Neuron (in vitro differentiated cells): ENCODE data around the gene KLHL6.
A peak's percentile ranks its signal among the peaks of the same experiment; 100 is the strongest.
"Not testable (repeated sequence)": the region's sequence is repeated elsewhere in the genome, so short reads cannot be mapped to it uniquely, and the experiment has no call there.

Source experiments
- H2AFZ ChIP-seq: one replicate; pipeline ENCODE4 v1.6.1; 2013; ENCODE audit warnings: low read depth, mild to moderate bottlenecking, inconsistent platforms, low read length, moderate library complexity
- H3K27me3 ChIP-seq: one replicate; pipeline ENCODE4 v1.6.1; 2013; ENCODE audit warnings: low read length; ENCODE audit not compliant: insufficient read depth
- H3K36me3 ChIP-seq: one replicate; pipeline ENCODE4 v1.6.1; 2013; ENCODE audit warnings: low read length; ENCODE audit not compliant: insufficient read depth
- H3K4me1 ChIP-seq: one replicate; pipeline ENCODE4 v1.6.1; 2013; ENCODE audit warnings: low read length; ENCODE audit not compliant: insufficient read depth
- H3K4me3 ChIP-seq: 2 replicates; pipeline ENCODE4 v1.5.1; 2013; ENCODE audit warnings: mild to moderate bottlenecking, low read length, moderate library complexity
- H3K9me3 ChIP-seq: one replicate; pipeline ENCODE4 v1.6.1; 2013; ENCODE audit warnings: low read length

Gene KLHL6

GRCh38 chr3:183581496-183582155 is 26.1 kb upstream of the KLHL6 start:
- H3K4me3 ChIP-seq: no peak overlapping the region
- no peak overlapping the region for H2AFZ ChIP-seq
- no peaks in the 10 kb centered on the region for H3K9me3 ChIP-seq
- H3K4me1 ChIP-seq: peaks cover 26% of the 10 kb centered on the region
- H3K36me3 ChIP-seq: no peaks in the 10 kb centered on the region
- no peaks in the 10 kb centered on the region for H3K27me3 ChIP-seq

GRCh38 chr3:183579967-183580900 is 24.7 kb upstream of the KLHL6 start:
- H3K4me1 ChIP-seq: peaks cover 29% of the 10 kb centered on the region
- H3K9me3 ChIP-seq: no peaks in the 10 kb centered on the region
- no peak overlapping the region for H3K4me3 ChIP-seq
- no peaks in the 10 kb centered on the region for H3K36me3 ChIP-seq
- no peaks in the 10 kb centered on the region for H3K27me3 ChIP-seq
- H2AFZ ChIP-seq: no peak overlapping the region

GRCh38 chr3:183578179-183578578 is 22.7 kb upstream of the KLHL6 start:
- H3K4me3 ChIP-seq: no peak overlapping the region
- no peaks in the 10 kb centered on the region for H3K27me3 ChIP-seq
- H3K36me3 ChIP-seq: no peaks in the 10 kb centered on the region
- no peaks in the 10 kb centered on the region for H3K9me3 ChIP-seq
- peaks cover 16% of the 10 kb centered on the region for H3K4me1 ChIP-seq
- H2AFZ ChIP-seq: no peak overlapping the region

GRCh38 chr3:183577346-183577745 is 21.8 kb upstream of the KLHL6 start:
- no peak overlapping the region for H2AFZ ChIP-seq
- no peak overlapping the region for H3K4me3 ChIP-seq
- H3K9me3 ChIP-seq: no peaks in the 10 kb centered on the region
- H3K27me3 ChIP-seq: no peaks in the 10 kb centered on the region
- H3K4me1 ChIP-seq: peaks cover 16% of the 10 kb centered on the region
- no peaks in the 10 kb centered on the region for H3K36me3 ChIP-seq

GRCh38 chr3:183576487-183577107 is 21.1 kb upstream of the KLHL6 start:
- Histone ChIP-seq H3K27me3 (no peaks in the 10 kb centered on the region), H3K36me3 (no peaks in the 10 kb centered on the region), H3K4me1 (peaks cover 15% of the 10 kb centered on the region), H3K9me3 (no peaks in the 10 kb centered on the region), H2AFZ (peak overlapping the region; percentile 83), H3K4me3 (peak overlapping the region; percentile 24)

- Histone ChIP-seq H3K27me3 (no peaks in the 10 kb centered on the region), H3K4me3 (no peak overlapping the region), H2AFZ (no peak overlapping the region), H3K4me1 (peaks cover 12% of the 10 kb centered on the region), H3K36me3 (no peaks in the 10 kb centered on the region), H3K9me3 (no peaks in the 10 kb centered on the region)
Measured at GRCh38 chr3:183572935-183573334, 17.4 kb upstream of the KLHL6 start.

GRCh38 chr3:183570191-183570590 is 14.7 kb upstream of the KLHL6 start:
- not testable (repeated sequence) for H3K27me3 ChIP-seq, H3K36me3 ChIP-seq, H3K9me3 ChIP-seq, H3K4me1 ChIP-seq, H3K4me3 ChIP-seq, H2AFZ ChIP-seq

- no peaks in the 10 kb centered on the region for H3K36me3 ChIP-seq
Measured at GRCh38 chr3:183566880-183567279, 11.4 kb upstream of the KLHL6 start.

GRCh38 chr3:183564046-183564445 is 8.5 kb upstream of the KLHL6 start:
- no peaks in the 10 kb centered on the region for H3K36me3 ChIP-seq
- H2AFZ ChIP-seq: no peak overlapping the region
- H3K9me3 ChIP-seq: no peaks in the 10 kb centered on the region
- no peaks in the 10 kb centered on the region for H3K27me3 ChIP-seq
- no peak overlapping the region for H3K4me3 ChIP-seq
- no peaks in the 10 kb centered on the region for H3K4me1 ChIP-seq

More at GRCh38 chr3:183566880-183567279, 11.4 kb upstream of the KLHL6 start:
- Histone ChIP-seq H3K4me3 (no peak overlapping the region), H2AFZ (no peak overlapping the region), H3K27me3 (no peaks in the 10 kb centered on the region), H3K9me3 (no peaks in the 10 kb centered on the region), H3K4me1 (no peaks in the 10 kb centered on the region)

- H3K9me3 ChIP-seq: no peaks in the 10 kb centered on the region
- no peaks in the 10 kb centered on the region for H3K27me3 ChIP-seq
Measured at GRCh38 chr3:183563536-183563874, 8.0 kb upstream of the KLHL6 start.

GRCh38 chr3:183560607-183561006 is 5.1 kb upstream of the KLHL6 start:
- no peaks in the 10 kb centered on the region for H3K36me3 ChIP-seq
- H3K27me3 ChIP-seq: no peaks in the 10 kb centered on the region
- H3K9me3 ChIP-seq: no peaks in the 10 kb centered on the region
- H3K4me3 ChIP-seq: no peak overlapping the region
- no peak overlapping the region for H2AFZ ChIP-seq
- no peaks in the 10 kb centered on the region for H3K4me1 ChIP-seq

More at GRCh38 chr3:183563536-183563874, 8.0 kb upstream of the KLHL6 start:
- Histone ChIP-seq H3K4me1 (no peaks in the 10 kb centered on the region), H3K4me3 (no peak overlapping the region), H3K36me3 (no peaks in the 10 kb centered on the region), H2AFZ (no peak overlapping the region)

GRCh38 chr3:183558495-183558894 is 3.0 kb upstream of the KLHL6 start:
- Histone ChIP-seq H3K4me1 (no peaks in the 10 kb centered on the region), H3K36me3 (no peaks in the 10 kb centered on the region), H3K4me3 (no peak overlapping the region), H3K27me3 (no peaks in the 10 kb centered on the region), H3K9me3 (no peaks in the 10 kb centered on the region), H2AFZ (no peak overlapping the region)

GRCh38 chr3:183556722-183557121 is 1.2 kb upstream of the KLHL6 start:
- H3K4me3 ChIP-seq: no peak overlapping the region
- no peaks in the 10 kb centered on the region for H3K36me3 ChIP-seq
- peaks cover 3% of the 10 kb centered on the region for H3K9me3 ChIP-seq
- H3K4me1 ChIP-seq: no peaks in the 10 kb centered on the region
- no peaks in the 10 kb centered on the region for H3K27me3 ChIP-seq
- no peak overlapping the region for H2AFZ ChIP-seq
